Upper lobe of left lung (tissue), 4 donors: ENCODE measurements around the gene FADS2.

Experiments used
- CTCF ChIP-seq, 6 experiments: fragments of 450-650 bp in 4 of 6; fragments of 200-600 bp in 2 of 6; sonication (generic) in 2 of 6; IDR thresholded peaks; one replicate each; pipeline ENCODE4 v1.5.1; 2016 to 2019; ENCODE audit warnings: antibody characterized with exemption in 6 of 6
- EP300 ChIP-seq, 4 donors: sonication (generic); formaldehyde crosslinking; IDR thresholded peaks; one replicate each; pipeline ENCODE4 v1.5.1; 2017; ENCODE audit warnings: antibody characterized with exemption in 4 of 4, control low read depth in 2 of 4
- POLR2AphosphoS5 ChIP-seq, 2 donors: sonication (generic); formaldehyde crosslinking; IDR thresholded peaks; one replicate each; pipeline ENCODE4 v1.5.1; 2017; ENCODE audit warnings: antibody characterized with exemption in 2 of 2

- no peak for TF ChIP-seq CTCF (IDR thresholded peaks at IDR 0.05)
- no peak for TF ChIP-seq POLR2AphosphoS5 (IDR thresholded peaks at IDR 0.05)
- TF ChIP-seq EP300 (IDR thresholded peaks at IDR 0.05): no peak
Measured at GRCh38 chr11:61869708-61870451, 41.8 kb downstream of the FADS2 start.
